ENCODE results near the gene LRRC75A. TPM values are rescaled to one million over a fixed set of nuclear protein-coding genes. Genes with fewer than 3 reads are reported as not detected.
A peak's percentile ranks its signal among the peaks of the same experiment; 100 is the strongest.

LRRC75A gene
- polyA plus RNA-seq, 1 donor (not counting 4 experiments of a cell fraction or from before 2014, with no cell fraction given), result not detected

GRCh38 chr17:16429083-16429482 lies 62.9 kb downstream of the LRRC75A start:
- H3K4me2 ChIP-seq (ENCODE audit: control insufficient read depth, extremely low read depth, insufficient read depth, low read depth, low read length), result no peak overlapping the region
- peaks cover 4% of the 10 kb centered on the region for H4K20me1 ChIP-seq (ENCODE audit: control insufficient read depth, extremely low read depth, insufficient read depth, low read length)
- H2AFZ ChIP-seq (ENCODE audit: control insufficient read depth, low read length), result peak overlapping the region; percentile 33
- H3K79me2 ChIP-seq (ENCODE audit: control insufficient read depth, insufficient read depth, low read length), result no peaks in the 10 kb centered on the region
- FAIRE-seq (no peak), DNase-seq (ENCODE audit: low read depth, low spot score) (no peak)
- H3K4me3 ChIP-seq (ENCODE audit: control insufficient read depth in 2 of 3, extremely low read depth in 1 of 3, insufficient read depth in 2 of 3, low read depth in 1 of 3, low read length in 3 of 3), result no peak overlapping the region
- H3K27ac ChIP-seq (ENCODE audit: control insufficient read depth, insufficient read depth, low read length), result no peak overlapping the region
- TF ChIP-seq EZH2 (IDR thresholded peaks at IDR 0.05; ENCODE audit: low read length), result no peak
- no peak for TF ChIP-seq CTCF (optimal IDR thresholded peaks at IDR 0.05 in 1 of 3, IDR thresholded peaks at IDR 0.05 in 1 of 3, conservative IDR thresholded peaks at IDR 0.05 in 1 of 3; ENCODE audit: extremely low read depth in 1 of 3, insufficient read depth in 2 of 3, low read length in 3 of 3)
- dilution Hi-C loops (cut with MboI; ENCODE audit: extremely low pct_ligation_motif_present, low sequenced_read_pairs), result no loop called here
- no peaks in the 10 kb centered on the region for H3K36me3 ChIP-seq (ENCODE audit: control insufficient read depth in 2 of 2, extremely low read depth in 1 of 2, insufficient read depth in 2 of 2, low read length in 2 of 2)
- H3K4me1 ChIP-seq (ENCODE audit: control insufficient read depth, extremely low read depth, insufficient read depth, low read length), result peaks cover 4% of the 10 kb centered on the region
- H3K27me3 ChIP-seq (ENCODE audit: control insufficient read depth, extremely low read depth, insufficient read depth, low read length), result peaks cover 13% of the 10 kb centered on the region
- no peak overlapping the region for H3K9ac ChIP-seq (ENCODE audit: control insufficient read depth, extremely low read depth, insufficient read depth, low read length)
- no peaks in the 10 kb centered on the region for H3K9me1 ChIP-seq (ENCODE audit: control insufficient read depth, extremely low read depth, insufficient read depth, low read length)
- no peaks in the 10 kb centered on the region for H3K9me3 ChIP-seq (ENCODE audit: control insufficient read depth, low read depth, low read length)

DNA sequence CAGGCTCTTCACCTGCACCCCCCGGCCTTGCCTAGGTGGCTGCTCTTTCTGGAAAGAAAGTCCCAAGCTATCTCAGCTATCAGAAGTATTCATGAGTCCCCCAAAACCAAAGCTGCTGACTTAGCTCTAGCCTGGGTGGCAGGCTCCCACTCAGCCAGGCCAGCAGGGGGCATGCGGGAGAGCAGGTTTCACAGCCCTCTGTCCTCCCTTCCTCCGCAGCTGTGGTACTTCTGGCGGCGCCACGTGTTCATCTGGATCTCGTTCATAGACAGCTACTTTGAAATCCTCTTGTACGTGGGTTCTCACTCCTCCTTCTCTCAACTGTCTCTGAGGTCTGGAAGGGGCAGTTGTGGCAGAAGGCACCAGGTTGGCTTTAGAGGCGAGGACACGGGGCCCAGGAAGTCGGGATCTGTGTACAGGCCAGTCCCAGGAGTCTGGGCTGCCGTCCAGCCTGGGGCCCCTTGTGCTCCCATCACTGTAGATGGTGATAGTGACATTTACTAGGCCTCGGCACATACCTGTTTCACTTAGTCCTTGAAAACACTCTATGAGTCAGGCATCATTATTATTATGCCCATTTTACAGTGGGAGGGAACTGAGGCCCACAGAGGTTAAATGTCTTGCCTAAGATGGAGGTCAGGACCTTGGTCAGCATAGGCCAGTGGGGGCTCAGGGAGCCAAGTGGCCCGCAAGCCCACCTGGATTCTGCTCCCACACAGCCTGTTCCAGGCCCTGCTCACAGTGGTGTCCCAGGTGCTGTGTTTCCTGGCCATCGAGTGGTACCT lies 63.7 kb downstream of the LRRC75A start:
- H3K27ac ChIP-seq (ENCODE audit: control insufficient read depth, insufficient read depth, low read length), result no peak overlapping the region

More for the DNA sequence above, 63.7 kb downstream of the LRRC75A start:
- no peaks in the 10 kb centered on the region for H3K79me2 ChIP-seq (ENCODE audit: control insufficient read depth, insufficient read depth, low read length)
- H4K20me1 ChIP-seq (ENCODE audit: control insufficient read depth, extremely low read depth, insufficient read depth, low read length), result peaks cover 4% of the 10 kb centered on the region
- H3K4me1 ChIP-seq (ENCODE audit: control insufficient read depth, extremely low read depth, insufficient read depth, low read length), result peaks cover 4% of the 10 kb centered on the region
- H3K27me3 ChIP-seq (ENCODE audit: control insufficient read depth, extremely low read depth, insufficient read depth, low read length), result peaks cover 13% of the 10 kb centered on the region
- no peak for DNase-seq (ENCODE audit: low read depth, low spot score)
- H3K9ac ChIP-seq (ENCODE audit: control insufficient read depth, extremely low read depth, insufficient read depth, low read length), result no peak overlapping the region
- H3K9me3 ChIP-seq (ENCODE audit: control insufficient read depth, low read depth, low read length), result no peaks in the 10 kb centered on the region
- H3K4me3 ChIP-seq (ENCODE audit: control insufficient read depth in 2 of 3, extremely low read depth in 1 of 3, insufficient read depth in 2 of 3, low read depth in 1 of 3, low read length in 3 of 3), result no peak overlapping the region
- peak overlapping the region; percentile 33 for H2AFZ ChIP-seq (ENCODE audit: control insufficient read depth, low read length)
- H3K36me3 ChIP-seq (ENCODE audit: control insufficient read depth in 2 of 2, extremely low read depth in 1 of 2, insufficient read depth in 2 of 2, low read length in 2 of 2), result no peaks in the 10 kb centered on the region
- peak; percentile 46 for FAIRE-seq
- TF ChIP-seq CTCF (optimal IDR thresholded peaks at IDR 0.05 in 1 of 3, IDR thresholded peaks at IDR 0.05 in 1 of 3, conservative IDR thresholded peaks at IDR 0.05 in 1 of 3; ENCODE audit: extremely low read depth in 1 of 3, insufficient read depth in 2 of 3, low read length in 3 of 3) (peak; percentile 79 to 86 (median 83)), EZH2 (IDR thresholded peaks at IDR 0.05; ENCODE audit: low read length) (no peak)
- dilution Hi-C loops (cut with MboI; ENCODE audit: extremely low pct_ligation_motif_present, low sequenced_read_pairs), result no loop called here
- H3K9me1 ChIP-seq (ENCODE audit: control insufficient read depth, extremely low read depth, insufficient read depth, low read length), result no peaks in the 10 kb centered on the region
- H3K4me2 ChIP-seq (ENCODE audit: control insufficient read depth, extremely low read depth, insufficient read depth, low read depth, low read length), result no peak overlapping the region

Measured in keratinocyte (primary cell).